Measurements from ENCODE around the gene C19orf12.

DNA sequence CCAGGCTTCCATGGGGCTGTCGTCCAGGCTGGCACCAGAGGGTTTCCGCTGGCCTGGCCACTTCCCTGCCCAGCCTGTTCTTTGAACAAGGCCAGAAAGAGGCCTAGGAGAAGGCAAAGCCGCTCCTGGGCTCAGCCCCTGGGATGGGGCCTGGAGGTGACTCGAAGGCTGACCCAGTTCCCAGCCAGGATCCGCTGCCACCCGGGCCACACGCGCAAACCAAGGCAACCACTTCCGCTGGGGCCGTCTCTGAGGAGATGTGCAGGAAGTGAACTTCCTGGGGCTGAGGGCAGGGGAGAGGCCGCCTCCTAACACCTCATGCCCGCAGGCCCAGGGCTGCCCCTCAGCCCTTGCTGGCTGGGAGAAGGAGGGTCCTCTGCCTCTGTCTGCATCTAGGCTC, 34.6 kb downstream of the C19orf12 start:
- TF ChIP-seq, protein P1, sequence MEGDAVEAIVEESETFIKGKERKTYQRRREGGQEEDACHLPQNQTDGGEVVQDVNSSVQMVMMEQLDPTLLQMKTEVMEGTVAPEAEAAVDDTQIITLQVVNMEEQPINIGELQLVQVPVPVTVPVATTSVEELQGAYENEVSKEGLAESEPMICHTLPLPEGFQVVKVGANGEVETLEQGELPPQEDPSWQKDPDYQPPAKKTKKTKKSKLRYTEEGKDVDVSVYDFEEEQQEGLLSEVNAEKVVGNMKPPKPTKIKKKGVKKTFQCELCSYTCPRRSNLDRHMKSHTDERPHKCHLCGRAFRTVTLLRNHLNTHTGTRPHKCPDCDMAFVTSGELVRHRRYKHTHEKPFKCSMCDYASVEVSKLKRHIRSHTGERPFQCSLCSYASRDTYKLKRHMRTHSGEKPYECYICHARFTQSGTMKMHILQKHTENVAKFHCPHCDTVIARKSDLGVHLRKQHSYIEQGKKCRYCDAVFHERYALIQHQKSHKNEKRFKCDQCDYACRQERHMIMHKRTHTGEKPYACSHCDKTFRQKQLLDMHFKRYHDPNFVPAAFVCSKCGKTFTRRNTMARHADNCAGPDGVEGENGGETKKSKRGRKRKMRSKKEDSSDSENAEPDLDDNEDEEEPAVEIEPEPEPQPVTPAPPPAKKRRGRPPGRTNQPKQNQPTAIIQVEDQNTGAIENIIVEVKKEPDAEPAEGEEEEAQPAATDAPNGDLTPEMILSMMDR (IDR thresholded peaks at IDR 0.05; ENCODE audit: low read length): no peak
- TF ChIP-seq EZH2 (optimal IDR thresholded peaks at IDR 0.05; ENCODE audit: low read depth, low read length): no peak
